HG03045 (cell line): ENCODE results near the gene RHOA.
"Not testable (repeated sequence)": the region's sequence is repeated elsewhere in the genome, so short reads cannot be mapped to it uniquely, and the experiment has no call there.

Experiments used
- ATAC-seq: cut with Tn5 transposase; IDR thresholded peaks from one replicate; pipeline ENCODE4 v1.9.1; 2021; ENCODE audit warnings: mild to moderate bottlenecking, moderate library complexity; ENCODE audit not compliant: unreplicated experiment

The RHOA gene

DNA sequence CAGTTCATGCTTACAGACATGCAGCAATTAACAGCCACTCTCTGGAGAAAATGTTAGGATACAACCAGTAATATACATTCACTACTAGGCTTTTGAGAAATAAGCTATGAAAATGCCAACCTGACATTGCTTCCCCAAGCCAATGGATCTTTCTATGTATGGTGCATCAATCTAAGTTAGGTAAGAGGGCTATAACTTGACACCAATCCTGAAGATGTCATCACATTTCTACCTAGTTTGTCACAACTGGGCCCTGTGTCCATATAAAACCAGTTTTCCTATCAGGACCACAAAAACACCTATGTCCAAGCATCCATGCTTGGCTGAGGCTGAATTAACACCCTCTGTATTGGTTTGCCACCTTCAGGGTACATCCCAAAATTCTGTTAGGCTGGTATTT, 39.8 kb downstream of the RHOA start:
- ATAC-seq: no peak

DNA sequence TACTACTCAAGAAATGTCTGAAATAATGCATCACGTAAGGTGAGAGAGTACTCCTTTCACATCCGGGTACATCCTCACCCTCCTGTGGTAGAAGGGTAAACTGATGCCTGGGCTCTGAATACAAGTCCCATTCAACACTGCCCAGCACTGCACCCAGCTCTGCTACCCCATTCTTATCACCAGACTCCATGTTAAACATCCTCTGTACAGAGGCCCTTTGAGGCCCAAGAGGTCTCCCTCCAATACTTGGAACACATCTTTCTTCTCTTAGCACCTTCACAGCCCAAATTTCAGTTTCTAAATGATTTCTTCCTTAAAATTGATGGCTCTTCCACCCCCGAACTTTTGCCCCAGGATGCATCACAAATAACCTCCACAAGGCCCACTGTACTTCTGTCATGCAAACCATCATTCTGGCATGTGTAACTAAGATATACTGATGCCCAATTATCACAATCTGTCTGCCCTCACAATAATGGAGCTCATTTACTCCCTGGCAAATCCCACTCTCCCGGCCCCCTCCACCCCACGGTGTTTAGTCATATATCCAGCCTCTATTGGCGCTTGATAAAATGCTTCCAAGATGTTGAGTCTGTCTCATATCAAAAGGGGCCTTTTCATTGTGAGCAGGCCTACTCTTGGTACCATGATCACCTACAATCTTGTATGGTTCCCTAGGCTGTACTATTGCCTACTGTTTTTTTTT, 41.0 kb downstream of the RHOA start:
- ATAC-seq: no peak

DNA sequence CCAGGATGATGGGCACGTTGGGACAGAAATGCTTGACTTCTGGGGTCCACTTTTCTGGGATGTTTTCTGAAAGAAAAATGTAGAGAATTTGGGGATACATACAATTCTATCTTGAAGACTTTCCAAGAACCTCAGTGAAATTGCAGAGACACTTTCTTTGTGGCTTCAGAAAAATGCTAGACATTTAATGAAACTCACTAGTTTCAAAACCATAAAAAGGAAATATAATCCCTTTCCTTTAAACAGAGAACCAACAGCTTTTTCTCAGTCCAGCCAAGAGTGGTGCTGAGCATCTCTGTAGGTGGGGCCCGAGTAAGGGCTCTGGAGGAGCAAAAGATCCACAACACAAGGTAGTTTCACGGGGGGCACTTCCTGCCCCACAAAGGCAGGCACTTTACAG, 49.2 kb downstream of the RHOA start:
- ATAC-seq: no peak

DNA sequence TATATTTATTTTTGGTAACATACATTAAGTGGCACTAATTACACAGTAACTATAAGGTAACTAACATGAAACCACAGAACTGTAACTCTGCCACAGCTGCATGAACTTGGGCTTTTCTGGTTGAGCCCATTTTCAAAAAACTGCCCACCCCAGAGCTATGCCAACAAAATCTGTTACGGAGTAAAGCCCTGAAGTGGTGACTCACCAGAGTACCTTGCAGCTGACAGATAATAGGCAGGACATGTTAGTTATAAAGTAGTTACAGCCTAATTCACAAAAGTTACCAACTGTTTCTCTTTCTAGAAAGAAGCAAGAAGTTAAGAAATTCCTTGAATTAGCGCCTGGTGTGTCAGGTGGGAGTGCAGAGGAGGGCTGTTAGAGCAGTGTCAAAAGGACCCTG, 52.2 kb downstream of the RHOA start:
- ATAC-seq: no peak

DNA sequence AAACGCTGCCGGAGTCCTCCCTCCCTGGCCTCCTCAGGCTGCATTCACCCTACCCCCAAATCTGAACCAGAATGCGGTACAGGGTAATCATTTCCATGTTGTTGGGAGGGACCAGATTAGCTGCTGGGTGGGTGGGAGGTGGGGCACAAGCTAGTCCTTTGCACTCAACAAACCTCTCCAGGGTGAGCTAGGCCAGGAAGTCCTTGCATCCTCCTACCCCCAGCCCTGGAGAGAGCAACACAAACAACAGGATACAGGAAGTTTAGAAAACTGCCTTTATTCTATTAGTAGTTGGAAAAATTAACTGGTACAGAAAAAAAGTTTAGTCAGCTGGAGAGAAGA, 52.9 kb downstream of the RHOA start:
- ATAC-seq: no peak

DNA sequence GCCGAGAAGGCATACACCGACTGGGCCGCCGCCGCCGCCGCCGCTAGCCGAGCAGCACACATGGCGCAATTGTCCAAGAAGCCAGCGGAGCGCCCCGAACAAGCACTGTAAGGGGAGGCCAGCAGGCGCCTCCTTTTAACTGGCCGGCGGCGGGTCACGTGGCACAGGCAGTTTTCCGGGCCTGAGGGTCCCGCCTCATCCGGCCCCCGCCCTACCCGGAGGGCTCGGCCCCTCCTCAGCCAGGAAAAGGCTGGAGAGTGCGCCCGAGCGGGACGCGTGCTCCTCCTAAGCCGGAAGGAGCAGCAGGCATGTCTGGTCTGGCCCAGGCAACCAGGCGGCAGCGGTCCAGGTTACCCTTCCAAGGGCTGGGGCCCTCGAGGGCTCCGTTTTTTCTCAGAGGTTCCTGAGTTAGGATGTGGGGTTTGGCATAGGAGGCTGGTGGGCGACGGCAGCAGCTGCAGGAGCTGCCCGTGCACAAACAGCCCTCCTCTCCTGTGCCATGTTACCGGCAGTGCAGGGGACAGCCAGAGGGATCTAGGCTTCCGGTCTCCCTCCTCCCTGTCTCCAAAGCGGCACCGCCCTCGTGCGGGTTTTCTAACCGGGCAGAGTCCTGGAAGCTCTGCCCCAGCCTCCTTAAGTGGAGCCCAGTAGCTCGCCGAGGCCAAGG, 53.4 kb downstream of the RHOA start, which contains the start of gene GPX1:
TSS of gene GPX1 (minus strand) at position 137 of the 667 bp plus-strand sequence. CDS start at position 62, 75 bp downstream.
- ATAC-seq: peak; percentile 84

DNA sequence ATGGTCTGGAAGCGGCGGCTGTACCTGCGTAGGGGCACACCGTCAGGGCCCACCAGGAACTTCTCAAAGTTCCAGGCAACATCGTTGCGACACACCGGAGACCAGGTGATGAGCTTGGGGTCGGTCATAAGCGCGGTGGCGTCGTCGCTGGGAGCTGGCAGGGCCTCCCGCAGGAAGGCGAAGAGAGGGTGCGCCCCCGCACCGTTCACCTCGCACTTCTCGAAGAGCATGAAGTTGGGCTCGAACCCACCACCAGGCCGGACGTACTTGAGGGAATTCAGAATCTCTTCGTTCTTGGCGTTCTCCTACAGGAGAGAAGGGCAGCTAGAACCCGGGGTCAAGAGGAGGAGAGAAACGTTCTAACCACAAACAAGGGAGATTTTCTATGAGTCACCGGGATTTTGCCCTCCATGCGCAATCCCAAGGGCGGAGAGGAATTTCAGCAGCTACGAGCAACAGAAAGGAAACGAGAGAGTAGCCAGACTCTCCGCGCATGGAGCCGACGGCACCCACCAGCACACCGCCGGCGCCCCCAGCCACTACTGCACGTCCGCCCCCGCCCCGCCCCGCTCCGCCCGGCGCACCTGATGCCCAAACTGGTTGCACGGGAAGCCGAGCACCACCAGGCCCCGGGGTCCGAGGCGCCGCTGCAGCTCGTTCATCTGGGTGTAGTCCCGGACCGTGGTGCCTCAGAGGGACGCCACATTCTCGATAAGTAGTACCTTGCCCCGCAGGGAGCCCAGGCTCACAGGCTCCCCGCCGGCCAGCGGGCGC, 54.1 kb downstream of the RHOA start:
- ATAC-seq: not testable (repeated sequence)

DNA sequence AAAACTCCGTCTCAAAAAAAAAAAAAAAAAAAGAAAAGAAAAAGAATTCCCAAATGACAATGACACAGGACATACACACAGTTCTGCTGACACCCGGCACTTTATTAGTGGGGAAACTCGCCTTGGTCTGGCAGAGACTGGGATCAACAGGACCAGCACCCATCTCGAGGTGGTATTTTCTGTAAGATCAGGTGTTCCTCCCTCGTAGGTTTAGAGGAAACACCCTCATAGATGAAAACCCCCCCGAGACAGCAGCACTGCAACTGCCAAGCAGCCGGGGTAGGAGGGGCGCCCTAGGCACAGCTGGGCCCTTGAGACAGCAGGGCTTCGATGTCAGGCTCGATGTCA, 54.7 kb downstream of the RHOA start:
- ATAC-seq: not testable (repeated sequence)

DNA sequence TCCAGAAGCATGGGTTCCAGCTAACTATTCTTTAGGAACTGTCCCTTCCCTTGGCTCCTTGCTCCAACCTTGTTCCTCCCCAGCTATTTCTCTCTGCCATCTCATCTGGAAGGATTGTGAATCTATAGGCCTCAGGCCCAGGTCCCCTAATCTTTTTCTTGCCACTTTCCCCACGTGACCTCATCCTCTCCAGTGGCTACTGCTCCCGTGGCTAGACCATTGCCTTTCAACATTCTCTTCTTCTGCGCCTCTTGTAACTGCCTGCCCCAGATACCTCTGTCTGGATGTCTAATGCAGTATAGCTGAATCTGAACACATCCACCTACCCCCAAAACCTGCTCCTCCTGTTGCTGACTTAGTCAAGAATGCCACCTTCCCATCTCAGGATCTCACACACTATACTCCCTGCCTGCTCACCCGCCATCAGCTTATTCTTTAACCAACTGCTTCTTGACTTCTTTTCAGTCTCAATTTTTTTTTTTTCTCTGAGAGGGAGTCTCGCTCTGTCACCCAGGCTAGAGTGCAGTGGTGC, 58.8 kb downstream of the RHOA start:
- no peak for ATAC-seq

DNA sequence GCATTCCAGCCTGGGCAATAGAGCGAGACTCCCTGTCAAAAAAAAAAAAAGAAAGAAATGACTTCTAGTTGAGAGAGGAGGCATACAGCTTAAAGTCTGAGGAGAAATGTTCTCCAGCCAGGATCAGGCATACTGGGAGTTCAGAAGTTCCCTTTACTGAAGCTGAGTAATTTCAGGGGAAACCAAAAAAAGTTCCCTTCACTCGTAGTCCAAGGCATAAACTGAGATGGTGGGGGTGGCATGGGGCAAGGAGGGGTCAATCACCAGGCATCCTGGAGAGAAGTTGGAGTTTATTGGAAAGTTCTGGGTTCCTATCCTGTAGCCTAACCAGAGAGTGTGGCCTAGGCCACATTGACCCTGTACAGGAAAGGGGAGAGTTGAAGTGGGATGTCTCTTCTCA, 59.5 kb downstream of the RHOA start:
- no peak for ATAC-seq

DNA sequence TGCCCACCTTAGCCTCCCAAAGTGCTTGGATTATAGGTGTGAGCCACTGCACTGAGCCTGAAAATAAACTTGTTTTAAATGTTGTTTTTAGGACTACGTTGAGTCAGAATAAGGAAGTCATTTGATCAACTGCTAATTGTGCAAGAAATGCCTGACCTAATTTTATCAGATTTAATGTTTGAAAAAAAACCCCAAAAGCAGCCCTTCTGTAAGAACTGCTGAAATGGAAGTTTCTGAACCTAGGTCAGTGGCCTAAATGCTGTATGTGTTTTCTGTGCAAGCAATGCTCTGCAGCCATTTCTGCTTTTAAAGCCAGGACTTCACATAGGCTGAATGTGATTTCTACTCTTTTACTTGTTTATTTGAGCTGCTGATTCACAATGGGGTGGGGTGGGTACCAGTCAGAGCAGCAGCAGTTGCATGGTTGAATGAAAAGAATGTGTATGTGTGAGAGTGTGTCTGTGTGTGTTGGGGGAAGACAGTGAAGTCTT, 60.2 kb downstream of the RHOA start:
- ATAC-seq: no peak

DNA sequence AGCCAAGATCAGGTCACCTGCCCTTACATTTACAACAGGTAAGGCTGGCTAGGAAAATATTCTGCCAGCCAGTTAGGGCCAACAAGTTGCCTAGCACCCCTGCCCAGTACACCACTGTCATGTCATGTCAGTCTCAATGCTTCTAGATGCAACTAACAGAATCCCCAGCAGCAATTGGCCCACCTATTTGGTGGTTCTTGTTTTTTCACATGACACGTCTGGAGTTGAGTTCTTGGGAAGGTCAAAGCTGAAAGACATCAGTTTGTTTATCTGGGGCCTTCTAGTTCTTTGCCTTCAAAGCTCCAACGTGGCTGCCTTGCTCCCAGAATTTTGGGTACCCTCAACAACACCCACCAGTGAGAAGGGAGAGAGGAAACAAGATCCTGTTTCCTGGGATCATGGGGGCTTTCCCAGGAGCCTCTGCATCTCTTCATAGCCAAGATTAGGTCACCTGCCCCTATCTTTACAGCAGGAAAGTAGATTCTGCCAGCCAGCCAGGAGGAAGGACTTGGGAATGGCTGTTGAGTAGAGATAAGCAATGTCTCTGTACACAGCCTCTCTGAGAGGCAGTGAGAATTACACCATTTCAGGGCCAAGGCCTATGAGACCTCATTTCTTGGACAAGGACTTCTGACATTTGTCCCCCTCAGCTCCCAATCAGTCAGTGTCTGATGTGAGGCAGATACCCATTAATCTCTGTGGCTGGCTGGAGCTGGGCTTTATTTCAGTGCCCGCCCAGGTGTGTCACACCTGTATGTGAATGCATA, 62.2 kb downstream of the RHOA start:
- ATAC-seq: no peak

DNA sequence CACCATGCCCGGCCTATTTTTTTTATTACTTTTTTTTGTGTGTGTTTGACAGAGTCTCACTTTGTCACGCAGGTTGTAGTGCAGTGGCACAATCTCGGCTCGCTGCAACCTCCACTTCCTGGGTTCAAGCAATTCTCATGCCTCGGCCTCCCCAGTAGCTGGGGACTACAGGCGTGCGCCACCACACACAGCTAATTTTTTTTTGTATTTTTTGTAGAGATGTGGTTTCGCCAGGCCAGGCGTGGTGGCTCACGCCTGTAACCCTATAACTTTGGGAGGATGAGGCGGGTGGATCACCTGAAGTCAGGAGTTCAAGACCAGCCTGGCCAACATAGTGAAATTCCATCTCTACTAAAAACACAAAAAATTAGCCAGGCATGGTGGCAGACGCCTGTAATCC, 63.4 kb downstream of the RHOA start:
- not testable (repeated sequence) for ATAC-seq

DNA sequence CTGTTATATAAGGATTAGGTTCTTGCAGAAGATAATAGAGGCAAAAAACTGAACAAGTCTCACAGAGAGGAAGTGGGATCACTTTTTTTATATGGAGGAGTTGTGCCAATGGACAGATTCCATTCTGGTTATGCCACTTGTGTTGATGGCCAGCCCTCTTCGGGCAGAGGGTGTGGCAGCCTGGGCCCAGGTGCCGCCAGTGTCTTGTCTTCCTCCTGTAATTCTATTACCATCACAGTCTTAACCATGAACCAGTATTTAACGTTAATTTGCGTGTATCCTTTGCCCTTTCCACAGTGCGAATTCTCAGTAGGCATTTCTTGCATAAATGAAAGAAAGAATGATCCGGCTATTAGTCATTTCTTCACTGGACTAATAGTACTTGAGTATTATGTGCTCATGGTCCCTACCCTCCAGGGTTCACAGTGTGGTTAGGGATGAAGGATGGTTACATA, 65.0 kb downstream of the RHOA start:
- ATAC-seq: no peak

DNA sequence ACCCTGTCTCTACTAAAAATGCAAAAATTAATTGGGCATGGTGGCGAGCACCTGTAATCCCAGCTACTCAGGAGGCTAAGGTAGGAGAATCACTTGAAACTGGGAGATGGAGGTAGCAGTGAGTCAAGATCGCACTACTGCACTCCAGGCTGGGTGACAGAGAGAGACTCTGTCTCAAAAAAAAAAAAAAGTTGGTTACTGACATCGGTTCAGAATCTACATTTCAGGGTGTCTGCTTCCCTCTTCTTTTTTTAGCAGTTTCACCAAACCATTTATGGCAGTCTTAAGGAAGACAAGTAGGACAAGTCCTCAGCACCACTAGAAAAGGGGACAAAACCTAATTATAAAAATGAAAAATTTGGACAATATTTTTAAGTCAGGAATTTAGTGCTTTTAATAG, 68.6 kb downstream of the RHOA start:
- no peak for ATAC-seq

DNA sequence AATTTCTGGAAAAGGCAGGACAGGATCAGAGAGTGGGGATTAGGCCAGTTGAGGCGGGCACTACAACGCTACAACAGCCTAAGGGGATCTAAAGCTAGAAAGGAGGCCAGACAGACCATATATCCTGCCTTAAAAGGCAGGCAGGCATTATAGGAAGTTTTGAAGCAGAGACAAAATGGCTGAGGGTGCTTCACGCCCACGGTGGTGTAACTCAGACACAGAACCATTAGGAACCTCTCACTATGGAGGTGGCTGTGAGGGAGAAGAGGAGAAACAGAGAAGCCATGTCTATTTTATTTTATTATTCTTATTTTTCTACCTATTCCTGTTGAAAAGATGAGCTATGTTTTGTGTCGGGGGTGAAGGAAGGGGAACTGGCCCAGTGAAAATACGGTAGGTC, 69.8 kb downstream of the RHOA start:
- no peak for ATAC-seq

DNA sequence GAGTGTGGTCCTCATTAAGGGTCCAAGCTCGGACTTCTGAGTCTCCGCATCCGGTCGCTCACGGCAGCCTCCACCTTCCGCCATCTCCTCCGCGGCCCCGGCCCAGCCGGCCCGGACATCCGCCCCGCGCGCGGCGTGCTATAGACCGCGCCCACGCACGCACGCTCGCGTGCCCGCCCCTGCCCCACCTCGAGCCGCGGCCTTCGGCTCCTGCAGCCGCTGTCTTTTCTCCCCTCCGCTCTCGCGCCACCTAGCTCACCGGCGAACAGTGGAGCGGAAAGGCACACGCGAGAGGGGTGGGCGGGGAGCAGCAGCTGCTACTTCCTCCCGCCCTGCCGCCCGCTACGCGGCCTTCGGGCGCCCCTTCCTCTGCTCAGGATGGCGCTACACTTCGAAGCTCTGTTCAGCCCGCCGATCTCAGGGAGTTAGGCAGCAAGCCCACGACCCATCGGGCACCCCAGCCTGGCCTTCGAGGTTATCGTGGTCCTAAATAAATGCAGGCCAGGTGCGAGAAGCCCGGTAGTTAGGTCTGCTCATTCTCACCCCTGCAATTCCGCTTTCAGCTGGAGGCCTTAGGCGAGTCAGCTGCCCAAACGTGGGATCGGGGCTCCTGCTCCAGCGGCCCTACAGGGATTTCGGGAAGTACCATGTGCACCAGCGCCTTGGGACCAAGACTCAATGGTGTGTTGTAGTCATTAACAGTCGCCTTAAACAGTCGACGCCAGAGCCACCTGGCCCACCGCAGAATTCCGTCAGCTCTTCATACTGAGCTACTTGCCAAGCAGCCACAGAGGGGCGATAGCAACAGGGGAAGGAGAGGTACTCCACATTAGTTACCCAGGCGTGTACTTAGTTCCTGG, 71.6 kb downstream of the RHOA start, which contains the start of gene USP4:
TSS of gene USP4 (minus strand) at position 113 of the 860 bp plus-strand sequence. CDS start at position 84, 29 bp downstream.
- ATAC-seq: peak; percentile 82

DNA sequence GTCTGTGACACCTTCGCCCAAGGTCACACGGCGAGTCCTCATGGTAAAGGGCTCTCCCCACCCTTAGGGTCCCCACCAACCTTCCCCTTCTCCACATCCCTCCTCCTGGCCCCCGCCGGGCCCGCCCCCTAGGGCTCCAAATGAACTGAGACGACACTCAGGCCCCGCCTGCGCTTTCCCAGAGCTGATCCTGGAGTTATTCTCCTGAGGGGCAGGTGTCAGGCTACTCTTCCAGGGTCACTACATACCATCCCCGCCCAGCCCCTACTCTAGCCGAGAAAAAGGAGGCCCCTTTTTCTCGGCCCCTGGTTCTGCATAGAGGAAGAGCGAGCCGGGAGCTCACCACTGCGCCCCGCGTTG, 72.2 kb downstream of the RHOA start:
- ATAC-seq: peak; percentile 17

DNA sequence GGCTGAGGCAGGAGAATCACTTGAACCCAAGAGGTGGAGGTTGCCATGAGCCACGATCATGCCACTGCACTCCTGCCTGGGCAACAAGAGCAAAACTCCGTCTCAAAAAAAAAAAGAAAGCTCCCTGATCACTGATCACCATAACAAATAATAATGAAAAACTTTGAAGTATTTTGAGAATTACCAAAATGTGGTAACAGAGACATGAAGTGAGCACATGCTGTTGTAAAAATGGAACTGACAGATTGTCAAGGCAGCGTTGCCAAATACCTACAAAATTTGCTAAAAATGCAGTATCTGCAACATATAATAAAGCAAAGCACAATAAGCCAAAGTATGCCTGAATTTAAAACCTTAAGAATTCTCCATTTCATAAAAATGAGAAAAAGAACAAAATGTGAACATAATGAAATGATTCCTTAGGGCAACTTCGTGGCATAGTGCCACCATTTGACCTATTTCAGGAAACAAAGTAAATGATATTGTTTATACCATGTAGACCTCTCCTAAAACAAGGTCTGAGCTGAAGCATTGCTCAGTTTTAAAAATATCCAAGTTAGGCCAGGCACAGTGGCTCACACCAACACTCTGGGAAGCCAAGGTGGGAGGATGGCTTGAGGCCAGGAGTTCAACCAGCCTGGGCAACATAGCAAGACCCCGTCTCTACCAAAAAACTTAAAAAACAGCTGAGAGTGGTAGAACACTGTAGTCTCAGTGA, 77.7 kb downstream of the RHOA start:
- ATAC-seq: no peak
